ENCODE results near the gene DHRS9.

DHRS9 gene

GRCh38 chr2:169141713-169142352 lies 72.5 kb downstream of the DHRS9 start:
- H3K4me3 ChIP-seq (ENCODE audit: low read length) = no peak overlapping the region
- H3K27me3 ChIP-seq (ENCODE audit: control insufficient read depth, insufficient read depth, low read length) = no peaks in the 10 kb centered on the region
- no peaks in the 10 kb centered on the region for H3K9me3 ChIP-seq (ENCODE audit: control insufficient read depth, low read depth, low read length)
- H3K36me3 ChIP-seq (ENCODE audit: control insufficient read depth, low read depth, low read length) = no peaks in the 10 kb centered on the region
- H3K4me1 ChIP-seq (ENCODE audit: control insufficient read depth, low read depth, low read length) = peaks cover 20% of the 10 kb centered on the region
- no peak overlapping the region for H3K27ac ChIP-seq (ENCODE audit: low read length)
- H3K9ac ChIP-seq (ENCODE audit: low read length) = no peak overlapping the region

- Histone ChIP-seq H3K36me3 (ENCODE audit: control insufficient read depth, low read depth, low read length) (no peaks in the 10 kb centered on the region), H3K9ac (ENCODE audit: low read length) (no peak overlapping the region), H3K27ac (ENCODE audit: low read length) (no peak overlapping the region), H3K4me3 (ENCODE audit: low read length) (no peak overlapping the region), H3K4me1 (ENCODE audit: control insufficient read depth, low read depth, low read length) (peaks cover 19% of the 10 kb centered on the region), H3K27me3 (ENCODE audit: control insufficient read depth, insufficient read depth, low read length) (no peaks in the 10 kb centered on the region), H3K9me3 (ENCODE audit: control insufficient read depth, low read depth, low read length) (no peaks in the 10 kb centered on the region)
Observed at GRCh38 chr2:169143998-169144397, 74.6 kb downstream of the DHRS9 start.

Data from iPS-18a (cell line).